ENCODE measurements around the gene SNRNP35. TPM values are rescaled to one million over a fixed set of nuclear protein-coding genes. Genes with fewer than 3 reads are reported as not detected.
"Not testable (repeated sequence)": the region's sequence is repeated elsewhere in the genome, so short reads cannot be mapped to it uniquely, and the experiment has no call there.

SNRNP35 gene
- total RNA-seq, 1 donor from 2014 or later, result 23.0 TPM

DNA sequence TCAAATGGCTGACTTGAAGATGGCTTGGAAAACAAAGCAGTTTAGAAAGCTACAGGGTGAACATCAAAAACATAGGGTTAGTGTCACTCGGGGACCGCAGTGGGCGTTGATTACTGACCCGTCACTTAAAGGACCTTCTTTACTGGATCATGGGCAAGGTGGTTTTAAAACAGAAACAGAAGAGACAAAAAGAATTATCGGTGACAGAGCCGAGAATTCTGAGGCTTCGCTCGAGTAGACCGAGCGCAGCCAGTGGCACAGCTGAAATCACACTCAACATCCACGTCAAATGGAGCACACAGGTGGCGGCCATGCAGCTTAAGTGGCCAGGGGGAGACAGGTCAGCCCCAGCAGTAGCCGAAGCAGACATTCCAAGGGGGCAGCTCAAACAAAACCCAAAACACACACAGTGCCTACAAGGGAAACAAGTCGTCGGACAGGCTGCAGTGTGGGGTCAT lies 17.3 kb downstream of the SNRNP35 start:
- intact Hi-C loops (cut with micrococcal nuclease), result no loop called here
- peak overlapping the region; percentile 93 for H3K27ac ChIP-seq (replicated peaks)
- peak overlapping the region; percentile 35 for H3K4me3 ChIP-seq
- no peak for DNase-seq
- H3K4me1 ChIP-seq, result peaks cover 84% of the 10 kb centered on the region
- no peaks in the 10 kb centered on the region for H3K9me3 ChIP-seq (replicated peaks)
- TF ChIP-seq, protein P1, sequence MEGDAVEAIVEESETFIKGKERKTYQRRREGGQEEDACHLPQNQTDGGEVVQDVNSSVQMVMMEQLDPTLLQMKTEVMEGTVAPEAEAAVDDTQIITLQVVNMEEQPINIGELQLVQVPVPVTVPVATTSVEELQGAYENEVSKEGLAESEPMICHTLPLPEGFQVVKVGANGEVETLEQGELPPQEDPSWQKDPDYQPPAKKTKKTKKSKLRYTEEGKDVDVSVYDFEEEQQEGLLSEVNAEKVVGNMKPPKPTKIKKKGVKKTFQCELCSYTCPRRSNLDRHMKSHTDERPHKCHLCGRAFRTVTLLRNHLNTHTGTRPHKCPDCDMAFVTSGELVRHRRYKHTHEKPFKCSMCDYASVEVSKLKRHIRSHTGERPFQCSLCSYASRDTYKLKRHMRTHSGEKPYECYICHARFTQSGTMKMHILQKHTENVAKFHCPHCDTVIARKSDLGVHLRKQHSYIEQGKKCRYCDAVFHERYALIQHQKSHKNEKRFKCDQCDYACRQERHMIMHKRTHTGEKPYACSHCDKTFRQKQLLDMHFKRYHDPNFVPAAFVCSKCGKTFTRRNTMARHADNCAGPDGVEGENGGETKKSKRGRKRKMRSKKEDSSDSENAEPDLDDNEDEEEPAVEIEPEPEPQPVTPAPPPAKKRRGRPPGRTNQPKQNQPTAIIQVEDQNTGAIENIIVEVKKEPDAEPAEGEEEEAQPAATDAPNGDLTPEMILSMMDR (IDR thresholded peaks at IDR 0.05; ENCODE audit: borderline replicate concordance), result no peak
- peaks cover 52% of the 10 kb centered on the region for H3K36me3 ChIP-seq
- no peaks in the 10 kb centered on the region for H3K27me3 ChIP-seq (ENCODE audit: low read depth)

DNA sequence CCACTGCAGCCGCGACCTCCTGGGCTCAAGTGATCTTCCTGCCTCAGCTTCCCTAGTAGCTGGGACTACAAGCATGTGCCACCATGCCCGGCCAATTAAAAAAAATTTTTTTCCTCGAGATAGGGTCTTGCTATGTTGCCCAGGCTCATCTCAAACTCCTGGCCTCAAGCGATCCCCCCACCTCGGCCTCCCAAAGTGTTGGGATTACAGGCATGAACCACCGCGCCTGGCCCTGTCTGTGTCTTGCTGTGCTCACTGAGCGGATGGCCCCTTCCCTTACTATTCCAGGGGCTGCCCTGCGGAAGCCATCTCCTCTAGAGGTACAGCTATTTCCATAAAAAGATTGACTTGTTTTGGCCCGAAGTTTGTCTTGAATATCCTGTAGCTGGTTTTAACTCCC lies 20.1 kb downstream of the SNRNP35 start:
- TF ChIP-seq, protein P1 (IDR thresholded peaks at IDR 0.05; ENCODE audit: borderline replicate concordance), result no peak
- H3K27ac ChIP-seq (replicated peaks), result peak overlapping the region; percentile 93
- no peak for DNase-seq
- intact Hi-C loops (cut with micrococcal nuclease), result no loop called here
- H3K4me3 ChIP-seq, result no peak overlapping the region
- peaks cover 73% of the 10 kb centered on the region for H3K4me1 ChIP-seq
- H3K9me3 ChIP-seq (replicated peaks), result no peaks in the 10 kb centered on the region
- no peaks in the 10 kb centered on the region for H3K27me3 ChIP-seq (ENCODE audit: low read depth)
- H3K36me3 ChIP-seq, result peaks cover 37% of the 10 kb centered on the region

DNA sequence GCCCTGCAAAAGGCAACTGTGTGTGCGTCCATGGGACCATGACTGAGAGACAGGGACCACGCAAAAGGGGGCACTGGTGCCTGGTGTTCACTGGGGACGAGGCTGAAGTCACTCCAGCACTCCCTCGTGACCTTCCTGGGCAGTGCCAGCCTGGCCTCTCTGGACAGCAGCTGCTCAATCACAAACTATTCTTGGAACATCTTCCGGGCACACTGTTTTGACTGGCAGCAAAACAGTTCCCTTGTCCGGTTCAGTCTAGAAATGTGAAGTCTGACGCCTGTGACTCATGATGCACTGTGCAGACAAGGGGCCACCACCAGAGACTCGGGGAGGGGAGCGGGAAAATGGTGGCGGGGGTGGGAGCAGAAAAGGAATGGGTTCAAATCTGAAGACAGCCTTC lies 20.8 kb downstream of the SNRNP35 start:
- H3K27me3 ChIP-seq (ENCODE audit: low read depth), result no peaks in the 10 kb centered on the region
- TF ChIP-seq, protein P1 (IDR thresholded peaks at IDR 0.05; ENCODE audit: borderline replicate concordance), result no peak
- H3K36me3 ChIP-seq, result peaks cover 38% of the 10 kb centered on the region
- no peaks in the 10 kb centered on the region for H3K9me3 ChIP-seq (replicated peaks)
- peak overlapping the region; percentile 35 for H3K4me3 ChIP-seq
- H3K4me1 ChIP-seq, result peaks cover 66% of the 10 kb centered on the region
- intact Hi-C loops (cut with micrococcal nuclease), result no loop called here
- H3K27ac ChIP-seq (replicated peaks), result peak overlapping the region; percentile 93
- DNase-seq, result peak; percentile 72

DNA sequence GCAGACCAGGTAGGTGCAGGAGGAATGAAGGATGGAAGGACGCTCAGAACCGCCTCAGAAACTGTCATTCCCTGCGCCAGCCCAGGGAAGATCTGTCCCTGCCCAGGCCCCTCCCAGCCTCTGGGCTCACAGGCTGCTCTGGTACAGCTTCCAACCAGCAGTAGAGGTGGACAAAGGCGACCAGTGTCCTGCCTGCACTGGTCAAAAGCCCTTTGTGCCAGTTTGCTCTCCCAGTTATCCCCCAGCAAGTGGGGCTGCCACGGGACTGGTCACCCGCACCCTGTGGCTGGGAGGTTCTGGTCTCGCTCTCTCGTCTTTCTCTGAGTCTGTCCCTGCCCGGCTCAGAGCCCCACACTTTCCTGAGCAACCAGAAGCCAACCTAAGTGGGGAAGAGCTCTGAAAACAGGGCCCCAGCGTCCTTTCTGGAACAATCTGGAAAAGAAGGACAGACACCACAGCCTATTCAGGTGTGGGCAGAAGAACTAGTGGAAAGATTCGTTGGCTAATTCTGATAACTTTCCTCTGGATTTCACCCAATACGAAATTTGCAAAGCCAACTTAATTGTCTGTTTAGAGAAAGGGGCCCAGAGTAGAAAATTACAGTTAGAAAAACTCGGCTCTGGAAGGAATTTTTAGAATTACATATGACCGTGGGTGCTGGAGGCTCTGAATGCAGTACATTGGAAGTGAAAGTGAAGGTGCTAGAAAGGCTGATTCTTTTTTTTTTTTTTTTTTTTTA lies 21.7 kb downstream of the SNRNP35 start:
- TF ChIP-seq, protein P1 (IDR thresholded peaks at IDR 0.05; ENCODE audit: borderline replicate concordance), result no peak
- peak overlapping the region; percentile 35 for H3K4me3 ChIP-seq
- peaks cover 60% of the 10 kb centered on the region for H3K4me1 ChIP-seq
- peak overlapping the region; percentile 93 for H3K27ac ChIP-seq (replicated peaks)
- H3K36me3 ChIP-seq, result peaks cover 47% of the 10 kb centered on the region
- no peaks in the 10 kb centered on the region for H3K27me3 ChIP-seq (ENCODE audit: low read depth)
- no peak for DNase-seq
- intact Hi-C loops (cut with micrococcal nuclease), result no loop called here
- H3K9me3 ChIP-seq (replicated peaks), result no peaks in the 10 kb centered on the region

DNA sequence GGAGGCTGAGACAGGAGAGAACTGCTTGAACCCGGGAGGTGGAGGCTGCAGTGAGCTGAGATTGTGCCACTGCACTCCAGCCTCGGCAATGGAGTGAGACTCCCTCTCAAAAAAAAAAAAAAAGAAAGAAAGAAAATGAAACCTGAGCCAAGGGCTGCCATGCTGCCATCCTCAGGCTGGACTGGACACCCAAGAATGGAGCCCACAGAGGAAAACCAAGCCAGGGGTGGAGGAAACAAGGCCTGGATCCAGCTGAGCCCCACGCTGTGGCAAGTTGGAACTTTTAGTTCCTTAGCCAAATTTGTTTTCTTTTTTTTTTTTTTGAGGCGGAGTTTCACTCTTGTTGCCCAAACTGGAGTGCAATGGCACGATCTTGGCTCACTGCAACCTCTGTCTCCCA lies 23.3 kb downstream of the SNRNP35 start:
- Histone ChIP-seq H3K36me3 (peaks cover 56% of the 10 kb centered on the region), H3K27ac (replicated peaks) (peak overlapping the region; percentile 93), H3K4me1 (peaks cover 51% of the 10 kb centered on the region)
- intact Hi-C loops (cut with micrococcal nuclease); DNase-seq; H3K9me3 ChIP-seq (replicated peaks); H3K4me3 ChIP-seq; H3K27me3 ChIP-seq (ENCODE audit: low read depth): not testable (repeated sequence)

DNA sequence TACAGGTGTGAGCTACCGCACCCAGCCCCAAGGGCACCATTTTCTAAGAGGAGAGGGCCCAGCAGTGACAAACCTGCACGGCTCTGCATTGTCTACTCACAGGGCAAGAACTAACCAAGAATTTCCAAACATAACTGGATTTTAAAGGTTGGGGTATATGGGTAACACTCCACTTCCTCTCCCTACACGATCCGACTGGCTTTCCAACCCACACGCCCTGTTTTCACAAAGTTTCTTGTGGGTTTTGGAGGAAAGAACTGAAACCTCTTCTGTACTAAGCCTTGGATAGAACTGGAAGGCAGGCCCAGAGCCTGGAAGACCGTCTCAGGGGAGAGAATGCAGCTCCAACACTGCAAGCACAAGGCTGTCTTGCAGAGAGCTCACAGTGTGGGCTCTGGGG lies 24.9 kb downstream of the SNRNP35 start:
- peak overlapping the region; percentile 12 for H3K27ac ChIP-seq (replicated peaks)
- no peaks in the 10 kb centered on the region for H3K27me3 ChIP-seq (ENCODE audit: low read depth)
- peaks cover 41% of the 10 kb centered on the region for H3K4me1 ChIP-seq
- no peaks in the 10 kb centered on the region for H3K9me3 ChIP-seq (replicated peaks)
- TF ChIP-seq, protein P1 (IDR thresholded peaks at IDR 0.05; ENCODE audit: borderline replicate concordance), result no peak
- no peak overlapping the region for H3K4me3 ChIP-seq
- peaks cover 48% of the 10 kb centered on the region for H3K36me3 ChIP-seq
- intact Hi-C loops (cut with micrococcal nuclease), result no loop called here
- no peak for DNase-seq

All from left ventricle myocardium inferior (tissue), 1 donor.